Endodermal cell (in vitro differentiated cells): ENCODE data around the gene GUCY1A1. TPM values are rescaled to one million over a fixed set of nuclear protein-coding genes. Genes with fewer than 3 reads are reported as not detected.

ENCODE experiments used
- DNase-seq: peaks from one replicate; pipeline ENCODE4 v3.0.0-alpha.2; 2017
- H3K27ac ChIP-seq: 2 replicates; pipeline ENCODE4 v1.5.1; 2013; ENCODE audit warnings: mild to moderate bottlenecking, low read depth, low read length, moderate library complexity
- H3K27me3 ChIP-seq: 2 replicates; pipeline ENCODE4 v1.6.1; 2013; ENCODE audit warnings: mild to moderate bottlenecking, low read length, moderate library complexity; ENCODE audit not compliant: insufficient read depth, control insufficient read depth, poor library complexity, severe bottlenecking
- H3K36me3 ChIP-seq: 2 replicates; pipeline ENCODE4 v1.7.0; 2013; ENCODE audit warnings: mild to moderate bottlenecking, low read length, moderate library complexity; ENCODE audit not compliant: control insufficient read depth, insufficient read depth
- H3K4me1 ChIP-seq: one replicate; pipeline ENCODE4 v1.7.0; 2013; ENCODE audit warnings: low read length; ENCODE audit not compliant: control insufficient read depth, insufficient read depth
- H3K4me3 ChIP-seq: 2 replicates; pipeline ENCODE4 v1.5.1; 2013; ENCODE audit warnings: mild to moderate bottlenecking, low read length, moderate library complexity
- H3K9ac ChIP-seq: 2 replicates; pipeline ENCODE4 v1.6.1; 2013; ENCODE audit warnings: mild to moderate bottlenecking, low read length, moderate library complexity; ENCODE audit not compliant: poor library complexity, severe bottlenecking; ENCODE audit errors: extremely low read depth
- H3K9me3 ChIP-seq: 2 replicates; pipeline ENCODE4 v1.6.1; 2013; ENCODE audit warnings: mild to moderate bottlenecking, low read length, moderate library complexity; ENCODE audit not compliant: control insufficient read depth
- H3K27ac Mint-ChIP-seq: 2 replicates; pipeline ENCODE4 v1.8.0; 2020; ENCODE audit warnings: mixed read lengths
- H3K27me3 Mint-ChIP-seq: 2 replicates; pipeline ENCODE4 v1.8.0; 2021; ENCODE audit warnings: mild to moderate bottlenecking, mixed read lengths; ENCODE audit not compliant: insufficient read depth
- H3K36me3 Mint-ChIP-seq: 2 replicates; pipeline ENCODE4 v1.8.0; 2020; ENCODE audit warnings: low read depth, mixed read lengths
- H3K4me1 Mint-ChIP-seq: 2 replicates; pipeline ENCODE4 v1.8.0; 2020; ENCODE audit warnings: mixed read lengths
- H3K4me3 Mint-ChIP-seq: 2 replicates; pipeline ENCODE4 v1.8.0; 2020; ENCODE audit warnings: mild to moderate bottlenecking, moderate library complexity, mixed read lengths
- H3K9me3 Mint-ChIP-seq: 2 replicates; pipeline ENCODE4 v1.8.0; 2020; ENCODE audit warnings: mild to moderate bottlenecking, mixed read lengths
- WGBS, 2 experiments: methylation state at CpG; one replicate each; pipeline versions ENCODE4 v1.1.5 to v1.1.7; 2013; ENCODE audit warnings: missing lambda C conversion rate in 2 of 2, mixed read lengths in 1 of 2; ENCODE audit not compliant: insufficient coverage in 1 of 2, insufficient read length in 1 of 2; 5-methylcytosine and 5-hydroxymethylcytosine counted together
- long read RNA-seq, 4 experiments: library from polyadenylated mRNA in 2 of 4; library from RNA in 1 of 4; library from capped mRNA in 1 of 4; stranded (forward) in 3 of 4; unstranded in 1 of 4; transcript quantifications; one replicate each; pipeline ENCODE4 v2.0.0, GENCODE V29; 2020 to 2021; ENCODE audit warnings: inconsistent platforms in 1 of 4
- polyA plus RNA-seq, 2 experiments: library from polyadenylated mRNA; stranded (reverse); fragments of 50-300 nt; gene quantifications; one replicate each; pipeline ENCODE4 v1.2.3, GENCODE V29; 2013
- total RNA-seq, 2 donors: library from RNA; stranded (reverse); fragmentation: NEBNext Ultra II Directional in 1 of 2; extraction: Animal tissue kit (Norgen Biotek cat#: 25700) in 1 of 2; gene quantifications; 2 replicates in 1 of 2; 3 replicates in 1 of 2; pipeline ENCODE4 v1.2.1, GENCODE V29; 2021
- TF ChIP-seq, protein P1 (sequence below): fragments of 200-600 bp; sonication (generic); conservative IDR thresholded peaks from 2 replicates; pipeline ENCODE4 v1.5.0; 2021; ENCODE audit warnings: antibody characterized with exemption, mild to moderate bottlenecking

The GUCY1A1 gene, protein sequence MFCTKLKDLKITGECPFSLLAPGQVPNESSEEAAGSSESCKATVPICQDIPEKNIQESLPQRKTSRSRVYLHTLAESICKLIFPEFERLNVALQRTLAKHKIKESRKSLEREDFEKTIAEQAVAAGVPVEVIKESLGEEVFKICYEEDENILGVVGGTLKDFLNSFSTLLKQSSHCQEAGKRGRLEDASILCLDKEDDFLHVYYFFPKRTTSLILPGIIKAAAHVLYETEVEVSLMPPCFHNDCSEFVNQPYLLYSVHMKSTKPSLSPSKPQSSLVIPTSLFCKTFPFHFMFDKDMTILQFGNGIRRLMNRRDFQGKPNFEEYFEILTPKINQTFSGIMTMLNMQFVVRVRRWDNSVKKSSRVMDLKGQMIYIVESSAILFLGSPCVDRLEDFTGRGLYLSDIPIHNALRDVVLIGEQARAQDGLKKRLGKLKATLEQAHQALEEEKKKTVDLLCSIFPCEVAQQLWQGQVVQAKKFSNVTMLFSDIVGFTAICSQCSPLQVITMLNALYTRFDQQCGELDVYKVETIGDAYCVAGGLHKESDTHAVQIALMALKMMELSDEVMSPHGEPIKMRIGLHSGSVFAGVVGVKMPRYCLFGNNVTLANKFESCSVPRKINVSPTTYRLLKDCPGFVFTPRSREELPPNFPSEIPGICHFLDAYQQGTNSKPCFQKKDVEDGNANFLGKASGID
- 1 to 10 TPM in 1 of 2 donors, under 1 TPM in 1; 0.58 to 1.1 TPM for total RNA-seq
- 5.1 TPM for polyA plus RNA-seq (2013, experiment 1 of 2)
- polyA plus RNA-seq (2013, experiment 2 of 2) = 4.9 TPM
- long read RNA-seq, experiment 1 = 0 reads
- long read RNA-seq, experiment 2 = 0 reads
- long read RNA-seq, experiment 3, partial matches to known transcripts = 1 of 5 reads
- long read RNA-seq, experiment 3, other reads (novel, unspliced or antisense) = 2 of 5 reads
- long read RNA-seq, experiment 4 = 0 reads

- DNase-seq = peak; percentile 83
- Histone ChIP-seq H3K9me3 (no peaks in the 10 kb centered on the region), H3K36me3 (no peaks in the 10 kb centered on the region), H3K27me3 (peaks cover 31% of the 10 kb centered on the region), H3K9ac (peak within 1 kb of the TSS; percentile 52), H3K4me1 (peaks cover 9% of the 10 kb centered on the region), H3K27ac (peak within 1 kb of the TSS; percentile 39), H3K4me3 (peak within 1 kb of the TSS; percentile 85)
- H3K27ac Mint-ChIP-seq = no peak within 1 kb of the TSS
- WGBS, 2 experiments = 9 to 10% methylated on average over 13 to 25 of the region's 25 CpGs
- H3K4me3 Mint-ChIP-seq = peak within 1 kb of the TSS; percentile 61
- H3K36me3 Mint-ChIP-seq = no peaks in the 10 kb centered on the region
- peaks cover 35% of the 10 kb centered on the region for H3K4me1 Mint-ChIP-seq
- H3K9me3 Mint-ChIP-seq = no peaks in the 10 kb centered on the region
- peaks cover 83% of the 10 kb centered on the region for H3K27me3 Mint-ChIP-seq
- TF ChIP-seq, protein P1, sequence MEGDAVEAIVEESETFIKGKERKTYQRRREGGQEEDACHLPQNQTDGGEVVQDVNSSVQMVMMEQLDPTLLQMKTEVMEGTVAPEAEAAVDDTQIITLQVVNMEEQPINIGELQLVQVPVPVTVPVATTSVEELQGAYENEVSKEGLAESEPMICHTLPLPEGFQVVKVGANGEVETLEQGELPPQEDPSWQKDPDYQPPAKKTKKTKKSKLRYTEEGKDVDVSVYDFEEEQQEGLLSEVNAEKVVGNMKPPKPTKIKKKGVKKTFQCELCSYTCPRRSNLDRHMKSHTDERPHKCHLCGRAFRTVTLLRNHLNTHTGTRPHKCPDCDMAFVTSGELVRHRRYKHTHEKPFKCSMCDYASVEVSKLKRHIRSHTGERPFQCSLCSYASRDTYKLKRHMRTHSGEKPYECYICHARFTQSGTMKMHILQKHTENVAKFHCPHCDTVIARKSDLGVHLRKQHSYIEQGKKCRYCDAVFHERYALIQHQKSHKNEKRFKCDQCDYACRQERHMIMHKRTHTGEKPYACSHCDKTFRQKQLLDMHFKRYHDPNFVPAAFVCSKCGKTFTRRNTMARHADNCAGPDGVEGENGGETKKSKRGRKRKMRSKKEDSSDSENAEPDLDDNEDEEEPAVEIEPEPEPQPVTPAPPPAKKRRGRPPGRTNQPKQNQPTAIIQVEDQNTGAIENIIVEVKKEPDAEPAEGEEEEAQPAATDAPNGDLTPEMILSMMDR = no peak
Observed at GRCh38 chr4:155666344-155667221, at the start of gene GUCY1A1. Gene GUCY1A1, plus strand, starts transcription at chr4:155666848. Its CDS starts 30,020 bp downstream, at chr4:155696868.

- DNase-seq = no peak
- no peaks in the 10 kb centered on the region for H3K4me1 ChIP-seq
- Mint-ChIP-seq H3K4me3 (no peak overlapping the region), H3K4me1 (peaks cover 14% of the 10 kb centered on the region), H3K36me3 (no peaks in the 10 kb centered on the region), H3K27ac (no peak overlapping the region), H3K9me3 (no peaks in the 10 kb centered on the region), H3K27me3 (peaks cover 4% of the 10 kb centered on the region)
- no peak overlapping the region for H3K4me3 ChIP-seq
- WGBS, 2 experiments = 81% methylated on average over 3 of the region's 3 CpGs; no CpG with 5 or more reads in 1 of the 2 experiments
- no peaks in the 10 kb centered on the region for H3K27me3 ChIP-seq
- no peak overlapping the region for H3K9ac ChIP-seq
- H3K27ac ChIP-seq = no peak overlapping the region
- TF ChIP-seq, protein P1 = no peak
- H3K36me3 ChIP-seq = no peaks in the 10 kb centered on the region
- no peaks in the 10 kb centered on the region for H3K9me3 ChIP-seq
Observed at GRCh38 chr4:155617296-155617695, 49.4 kb upstream of the GUCY1A1 start.
